ENCODE results near the gene CETN3.

CETN3 gene

GRCh38 chr5:90398726-90399125, 10.8 kb downstream of the CETN3 start:
- ATAC-seq (ENCODE audit: low read depth) (no peak), DNase-seq (ENCODE audit: low spot score) (no peak)
- no peak for TF ChIP-seq CTCF (IDR thresholded peaks at IDR 0.05; ENCODE audit: poor library complexity, severe bottlenecking)
- H3K4me1 ChIP-seq (ENCODE audit: insufficient read depth, poor library complexity, severe bottlenecking), result peaks cover 11% of the 10 kb centered on the region
- no peaks in the 10 kb centered on the region for H3K27me3 ChIP-seq (ENCODE audit: insufficient read depth, poor library complexity, severe bottlenecking)
- no peak overlapping the region for H3K27ac ChIP-seq (ENCODE audit: poor library complexity, severe bottlenecking)
- peaks cover 76% of the 10 kb centered on the region for H3K36me3 ChIP-seq (ENCODE audit: low read depth)
- no peak overlapping the region for H3K4me3 ChIP-seq (ENCODE audit: severe bottlenecking)
- H3K9me3 ChIP-seq (ENCODE audit: severe bottlenecking), result no peaks in the 10 kb centered on the region

GRCh38 chr5:90395005-90395404, 14.6 kb downstream of the CETN3 start:
- no peaks in the 10 kb centered on the region for H3K27me3 ChIP-seq (ENCODE audit: insufficient read depth, poor library complexity, severe bottlenecking)
- TF ChIP-seq CTCF (IDR thresholded peaks at IDR 0.05; ENCODE audit: poor library complexity, severe bottlenecking), result no peak

GRCh38 chr5:90390928-90391327, 18.6 kb downstream of the CETN3 start:
- no peak for ATAC-seq (ENCODE audit: low read depth)
- H3K9me3 ChIP-seq (ENCODE audit: severe bottlenecking), result no peaks in the 10 kb centered on the region
- TF ChIP-seq CTCF (IDR thresholded peaks at IDR 0.05; ENCODE audit: poor library complexity, severe bottlenecking), result no peak

More at GRCh38 chr5:90395005-90395404, 14.6 kb downstream of the CETN3 start:
- Histone ChIP-seq H3K36me3 (ENCODE audit: low read depth) (peaks cover 56% of the 10 kb centered on the region), H3K4me3 (ENCODE audit: severe bottlenecking) (no peak overlapping the region), H3K4me1 (ENCODE audit: insufficient read depth, poor library complexity, severe bottlenecking) (no peaks in the 10 kb centered on the region), H3K27ac (ENCODE audit: poor library complexity, severe bottlenecking) (no peak overlapping the region), H3K9me3 (ENCODE audit: severe bottlenecking) (no peaks in the 10 kb centered on the region)
- ATAC-seq (ENCODE audit: low read depth) (no peak), DNase-seq (ENCODE audit: low spot score) (no peak)

DNA sequence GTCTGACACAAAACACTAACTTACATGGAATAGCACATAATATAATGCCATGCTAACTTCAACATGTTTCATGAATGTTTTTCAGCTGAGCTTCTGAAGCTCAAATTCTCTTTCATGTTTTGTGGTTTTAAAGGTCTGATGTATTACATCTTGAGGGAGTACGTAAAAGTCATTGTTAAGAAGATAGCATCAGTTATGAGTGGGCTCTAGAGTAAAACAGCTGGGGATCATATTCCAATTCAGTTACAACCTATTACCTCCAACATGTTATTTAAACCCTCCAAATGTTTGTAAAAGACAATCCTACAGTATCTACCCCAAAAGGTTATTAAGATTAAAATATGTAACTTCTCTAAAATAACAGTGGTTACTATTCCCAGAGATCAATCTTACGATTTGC, 19.2 kb downstream of the CETN3 start:
- no peak for DNase-seq (ENCODE audit: low spot score)
- ATAC-seq (ENCODE audit: low read depth), result no peak
- H3K4me1 ChIP-seq (ENCODE audit: insufficient read depth, poor library complexity, severe bottlenecking), result no peaks in the 10 kb centered on the region
- H3K4me3 ChIP-seq (ENCODE audit: severe bottlenecking), result no peak overlapping the region
- no peak for TF ChIP-seq CTCF (IDR thresholded peaks at IDR 0.05; ENCODE audit: poor library complexity, severe bottlenecking)
- H3K27me3 ChIP-seq (ENCODE audit: insufficient read depth, poor library complexity, severe bottlenecking), result no peaks in the 10 kb centered on the region
- no peak overlapping the region for H3K27ac ChIP-seq (ENCODE audit: poor library complexity, severe bottlenecking)
- H3K36me3 ChIP-seq (ENCODE audit: low read depth), result peaks cover 18% of the 10 kb centered on the region
- H3K9me3 ChIP-seq (ENCODE audit: severe bottlenecking), result no peaks in the 10 kb centered on the region

More at GRCh38 chr5:90390928-90391327, 18.6 kb downstream of the CETN3 start:
- H3K27me3 ChIP-seq (ENCODE audit: insufficient read depth, poor library complexity, severe bottlenecking), result no peaks in the 10 kb centered on the region
- DNase-seq (ENCODE audit: low spot score), result no peak
- no peaks in the 10 kb centered on the region for H3K4me1 ChIP-seq (ENCODE audit: insufficient read depth, poor library complexity, severe bottlenecking)
- H3K27ac ChIP-seq (ENCODE audit: poor library complexity, severe bottlenecking), result no peak overlapping the region
- H3K4me3 ChIP-seq (ENCODE audit: severe bottlenecking), result no peak overlapping the region
- H3K36me3 ChIP-seq (ENCODE audit: low read depth), result peaks cover 18% of the 10 kb centered on the region

DNA sequence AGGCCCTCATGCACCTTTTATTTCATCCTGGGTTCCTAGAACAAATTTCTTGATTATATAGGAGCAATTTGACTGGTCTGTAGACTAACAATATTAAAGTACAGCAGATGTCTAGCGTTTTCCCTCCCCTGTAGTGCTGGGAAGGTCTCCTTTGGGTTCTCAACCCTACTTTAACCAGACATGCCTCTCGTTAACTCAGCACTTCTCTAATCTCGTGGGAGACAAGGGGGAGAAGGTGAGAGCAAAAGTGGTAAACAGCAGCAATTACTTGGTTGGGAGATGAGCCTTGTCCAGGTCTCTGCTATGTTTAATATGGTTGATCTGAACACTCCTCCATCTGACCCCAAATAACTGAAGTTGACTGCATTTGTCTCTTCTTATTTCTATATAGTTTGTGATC, 22.0 kb downstream of the CETN3 start:
- Histone ChIP-seq H3K4me1 (ENCODE audit: insufficient read depth, poor library complexity, severe bottlenecking) (no peaks in the 10 kb centered on the region), H3K27ac (ENCODE audit: poor library complexity, severe bottlenecking) (no peak overlapping the region), H3K4me3 (ENCODE audit: severe bottlenecking) (no peak overlapping the region), H3K27me3 (ENCODE audit: insufficient read depth, poor library complexity, severe bottlenecking) (no peaks in the 10 kb centered on the region), H3K36me3 (ENCODE audit: low read depth) (no peaks in the 10 kb centered on the region), H3K9me3 (ENCODE audit: severe bottlenecking) (no peaks in the 10 kb centered on the region)
- no peak for TF ChIP-seq CTCF (IDR thresholded peaks at IDR 0.05; ENCODE audit: poor library complexity, severe bottlenecking)
- no peak for DNase-seq (ENCODE audit: low spot score)
- no peak for ATAC-seq (ENCODE audit: low read depth)

All from RWPE2 (cell line).